ENCODE data around the gene SNUPN. TPM values are rescaled to one million over a fixed set of nuclear protein-coding genes. Genes with fewer than 3 reads are reported as not detected.
"Not testable (repeated sequence)": the region's sequence is repeated elsewhere in the genome, so short reads cannot be mapped to it uniquely, and the experiment has no call there.

The SNUPN gene
- total RNA-seq, 4 donors from 2014 or later, result 17.6 to 23.2 (median 18.7) TPM

- ATAC-seq (ENCODE audit: low FRiP score) (no peak), DNase-seq (ENCODE audit: low spot score) (no peak)
- TF ChIP-seq CTCF (IDR thresholded peaks at IDR 0.05), result no peak
Observed at GRCh38 chr15:75590239-75590638, 35.3 kb downstream of the SNUPN start.

- DNase-seq (ENCODE audit: low spot score), result no peak
- ATAC-seq (ENCODE audit: low FRiP score), result no peak
- TF ChIP-seq CTCF (IDR thresholded peaks at IDR 0.05), result no peak
Observed at GRCh38 chr15:75589071-75589470, 36.5 kb downstream of the SNUPN start.

GRCh38 chr15:75586422-75586821, 39.1 kb downstream of the SNUPN start:
- DNase-seq (ENCODE audit: low spot score); ATAC-seq (ENCODE audit: low FRiP score): not testable (repeated sequence)

- TF ChIP-seq CTCF (IDR thresholded peaks at IDR 0.05), result no peak
- DNase-seq (ENCODE audit: low spot score), result no peak
- ATAC-seq (ENCODE audit: low FRiP score), result no peak
Observed at GRCh38 chr15:75584121-75584520, 41.4 kb downstream of the SNUPN start.

GRCh38 chr15:75583701-75584100, 41.8 kb downstream of the SNUPN start:
- ATAC-seq (ENCODE audit: low FRiP score) (no peak), DNase-seq (ENCODE audit: low spot score) (no peak)
- no peak for TF ChIP-seq CTCF (IDR thresholded peaks at IDR 0.05)

GRCh38 chr15:75582943-75583342, 42.6 kb downstream of the SNUPN start:
- ATAC-seq (ENCODE audit: low FRiP score); DNase-seq (ENCODE audit: low spot score): not testable (repeated sequence)

GRCh38 chr15:75578948-75579920, 46.3 kb downstream of the SNUPN start, which contains the start of gene PTPN9:
Gene PTPN9 (minus strand): TSS chr15:75579315. CDS start chr15:75578776, 539 bp downstream.
- TF ChIP-seq CTCF (IDR thresholded peaks at IDR 0.05), result no peak
- peak; percentile 88 for ATAC-seq (ENCODE audit: low FRiP score)
- DNase-seq (ENCODE audit: low spot score), result peak; percentile 36
